Cerebellar cortex (tissue), 1 donor: Measurements from ENCODE around the gene WNT8B.

Experiments used
- DNase-seq: peaks from one replicate; pipeline ENCODE4 v3.0.0-alpha.2; 2015; ENCODE audit warnings: low spot score

Gene WNT8B

GRCh38 chr10:100483876-100484666 lies 21.3 kb downstream of the WNT8B start:
- no peak for DNase-seq

GRCh38 chr10:100485366-100485765 lies 22.6 kb downstream of the WNT8B start:
- no peak for DNase-seq

- DNase-seq = no peak
Observed at GRCh38 chr10:100485801-100486495, 23.1 kb downstream of the WNT8B start.

- no peak for DNase-seq
Observed at GRCh38 chr10:100487529-100487928, 24.7 kb downstream of the WNT8B start.

- no peak for DNase-seq
Observed at GRCh38 chr10:100489396-100489795, 26.6 kb downstream of the WNT8B start.

- DNase-seq = no peak
Observed at GRCh38 chr10:100490531-100490930, 27.7 kb downstream of the WNT8B start.

- DNase-seq = no peak
Observed at GRCh38 chr10:100496567-100496966, 33.8 kb downstream of the WNT8B start.

GRCh38 chr10:100498059-100498458 lies 35.2 kb downstream of the WNT8B start:
- DNase-seq = no peak

GRCh38 chr10:100501423-100501822 lies 38.6 kb downstream of the WNT8B start:
- no peak for DNase-seq

GRCh38 chr10:100502926-100503494 lies 40.2 kb downstream of the WNT8B start:
- DNase-seq = no peak

GRCh38 chr10:100504096-100504495 lies 41.3 kb downstream of the WNT8B start:
- no peak for DNase-seq

- no peak for DNase-seq
Observed at GRCh38 chr10:100505164-100505563, 42.4 kb downstream of the WNT8B start.

- no peak for DNase-seq
Observed at GRCh38 chr10:100506596-100507356, 44.0 kb downstream of the WNT8B start.

- no peak for DNase-seq
Observed at GRCh38 chr10:100507357-100507732, 44.5 kb downstream of the WNT8B start.

GRCh38 chr10:100508266-100508665 lies 45.5 kb downstream of the WNT8B start:
- no peak for DNase-seq

GRCh38 chr10:100508691-100509150 lies 45.9 kb downstream of the WNT8B start:
- peak; percentile 34 for DNase-seq

GRCh38 chr10:100509241-100509840 lies 46.5 kb downstream of the WNT8B start:
- no peak for DNase-seq

- DNase-seq = no peak
Observed at GRCh38 chr10:100510533-100511308, 47.9 kb downstream of the WNT8B start.

GRCh38 chr10:100515612-100516011 lies 52.8 kb downstream of the WNT8B start:
- DNase-seq = no peak

- DNase-seq = peak; percentile 38
Observed at GRCh38 chr10:100516847-100517246, 54.0 kb downstream of the WNT8B start.

- peak; percentile 82 for DNase-seq
Observed at GRCh38 chr10:100518761-100519241, 56.0 kb downstream of the WNT8B start.
